Hepatocyte (in vitro differentiated cells): ENCODE data around the gene DYNLT5.

Experiments used
- CTCF ChIP-seq: fragments of 200-600 bp; sonication (generic); IDR thresholded peaks from 2 replicates; pipeline ENCODE4 v1.5.1; 2016; ENCODE audit warnings: antibody characterized with exemption, mild to moderate bottlenecking; ENCODE audit not compliant: poor library complexity
- EZH2 ChIP-seq: fragments of 200-600 bp; sonication (generic); IDR thresholded peaks from 2 replicates; pipeline ENCODE4 v1.6.1; 2016; ENCODE audit warnings: antibody characterized with exemption, mild to moderate bottlenecking, borderline replicate concordance

DNA sequence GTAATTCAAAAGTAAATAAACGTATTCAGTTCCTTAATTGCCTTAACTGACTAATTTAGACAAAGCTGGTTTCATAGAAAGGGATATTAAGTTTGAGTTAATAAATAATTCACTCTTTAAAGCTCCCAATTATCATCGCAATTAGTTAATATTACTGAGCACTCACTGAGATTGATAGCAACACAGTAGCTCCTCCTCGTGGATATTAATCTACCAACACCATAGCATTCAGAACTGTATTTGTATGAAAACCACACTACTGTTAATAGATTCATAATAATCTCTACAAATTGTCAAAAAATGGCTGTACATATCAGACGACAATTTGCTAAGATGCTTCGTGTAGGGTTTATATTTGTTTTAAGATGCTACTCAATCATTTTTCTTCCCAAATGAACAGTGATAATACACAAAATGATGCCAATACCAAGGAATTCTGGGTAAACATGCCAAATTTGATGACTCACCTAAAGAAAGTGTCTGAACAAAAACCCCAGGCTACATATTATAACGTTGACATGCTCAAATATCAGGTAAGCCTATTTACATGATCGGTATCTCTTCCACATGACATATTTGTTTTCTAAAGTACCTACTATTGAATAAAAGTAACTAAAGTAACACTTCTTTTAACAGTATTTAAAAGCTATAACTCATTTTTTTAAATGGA is 18.8 kb upstream of the DYNLT5 start:
- TF ChIP-seq CTCF (no peak), EZH2 (no peak)
